Gastrocnemius medialis (tissue), 4 donors: ENCODE data around the gene CAMTA1. TPM values are rescaled to one million over a fixed set of nuclear protein-coding genes. Genes with fewer than 3 reads are reported as not detected.

Experiments
- ATAC-seq, 2 donors: fragments of 150-250 bp; one replicate each; pipeline ENCODE4 v1.9.1; 2016
- DNase-seq, 2 donors: peaks; one replicate each; pipeline ENCODE4 v3.0.0-alpha.2; 2019
- H3K27ac ChIP-seq, 4 donors: fragments of 200-600 bp; sonication (generic); 1 replicate in 1 of 4; 2 replicates in 3 of 4; pipeline ENCODE4 v1.5.1; 2016 to 2018; ENCODE audit warnings: mild to moderate bottlenecking in 2 of 4, moderate library complexity in 1 of 4
- H3K27me3 ChIP-seq, 3 donors: fragments of 200-600 bp; sonication (generic) in 2 of 3; 1 replicate in 1 of 3; 2 replicates in 2 of 3; pipeline versions ENCODE4 v1.5.1 to v1.6.0; 2016 to 2019; ENCODE audit warnings: mild to moderate bottlenecking in 1 of 3, moderate library complexity in 1 of 3
- H3K36me3 ChIP-seq, 2 donors: fragments of 200-600 bp; sonication (generic) in 1 of 2; one replicate each; pipeline ENCODE4 v1.5.1; 2017 to 2018
- H3K4me1 ChIP-seq, 2 donors: fragments of 200-600 bp; sonication (generic) in 1 of 2; one replicate each; pipeline ENCODE4 v1.5.1; 2016 to 2017; ENCODE audit warnings: mild to moderate bottlenecking in 2 of 2
- H3K4me3 ChIP-seq, 4 donors: fragments of 200-600 bp; sonication (generic) in 3 of 4; 1 replicate in 1 of 4; 2 replicates in 3 of 4; pipeline ENCODE4 v1.5.1; 2016 to 2019; ENCODE audit warnings: mild to moderate bottlenecking in 2 of 4
- H3K9me3 ChIP-seq, 3 donors: fragments of 200-600 bp; sonication (generic) in 2 of 3; 1 replicate in 1 of 3; 2 replicates in 2 of 3; pipeline ENCODE4 v1.5.1; 2016 to 2019
- CTCF ChIP-seq, 5 experiments: fragments of 450-650 bp in 3 of 5; fragments of 200-600 bp in 2 of 5; sonication (generic) in 2 of 5; IDR thresholded peaks in 4 of 5; conservative IDR thresholded peaks in 1 of 5; 1 replicate in 4 of 5; 2 replicates in 1 of 5; pipeline ENCODE4 v1.5.1; 2016 to 2019; ENCODE audit warnings: antibody characterized with exemption in 5 of 5, mild to moderate bottlenecking in 3 of 5, moderate library complexity in 3 of 5
- POLR2A ChIP-seq, 2 donors: fragments of 450-650 bp; IDR thresholded peaks; one replicate each; pipeline ENCODE4 v1.6.1; 2017; ENCODE audit warnings: antibody characterized with exemption in 2 of 2, mild to moderate bottlenecking in 2 of 2, moderate library complexity in 2 of 2
- in situ Hi-C, 4 donors: fragments of 200-750 bp; cut with MboI; loops; one replicate each; pipeline versions ENCODE4 v1.15.0 to v1.8.0; 2017; ENCODE audit warnings: low sequenced_read_pairs in 4 of 4
- intact Hi-C: fragments of 100-400 bp; cut with DNase I; formaldehyde crosslinking; loops from one replicate; pipeline ENCODE4 v1.15.1; 2023; ENCODE audit warnings: low total_unique reads
- total RNA-seq, 4 donors: library from RNA; depleted of rRNA; stranded (reverse); fragments of >200 nt; gene quantifications; one replicate each; pipeline versions ENCODE4 v1.1.0 to v1.2.3, GENCODE V29; 2016

The CAMTA1 gene
- total RNA-seq, 4 donors from 2014 or later: 60.5 to 113 (median 70.4) TPM

GRCh38 chr1:6969106-6969505 is 183.9 kb downstream of the CAMTA1 start:
- intact Hi-C loops: no loop called here

GRCh38 chr1:6969762-6970161 is 184.5 kb downstream of the CAMTA1 start:
- ATAC-seq (no peak), DNase-seq (no peak)
- Histone ChIP-seq H3K9me3 (no peaks in the 10 kb centered on the region), H3K4me3 (no peak overlapping the region), H3K4me1 (peaks cover 11 to 22% of the 10 kb centered on the region in 2 donors), H3K36me3 (no peaks in the 10 kb centered on the region), H3K27ac (no peak overlapping the region), H3K27me3 (no peaks in the 10 kb centered on the region)
- in situ Hi-C loops (no loop called here), intact Hi-C loops (no loop called here)
- TF ChIP-seq POLR2A (IDR thresholded peaks at IDR 0.05): no peak

More at GRCh38 chr1:6969106-6969505, 183.9 kb downstream of the CAMTA1 start:
- H3K36me3 ChIP-seq: no peaks in the 10 kb centered on the region
- no peak overlapping the region for H3K27ac ChIP-seq
- no peak for DNase-seq
- ATAC-seq: no peak
- no peaks in the 10 kb centered on the region for H3K27me3 ChIP-seq
- no peak overlapping the region for H3K4me3 ChIP-seq
- TF ChIP-seq CTCF (IDR thresholded peaks at IDR 0.05 in 4 of 5, conservative IDR thresholded peaks at IDR 0.05 in 1 of 5) (no peak), POLR2A (IDR thresholded peaks at IDR 0.05) (no peak)
- H3K9me3 ChIP-seq: no peaks in the 10 kb centered on the region
- peaks cover 12 to 22% of the 10 kb centered on the region in 2 donors for H3K4me1 ChIP-seq
- in situ Hi-C loops: no loop called here

GRCh38 chr1:6970221-6970620 is 185.0 kb downstream of the CAMTA1 start:
- intact Hi-C loops (no loop called here), in situ Hi-C loops (no loop called here)
- Histone ChIP-seq H3K27ac (peak overlapping the region in 1 of 4 donors; percentile 83), H3K9me3 (no peaks in the 10 kb centered on the region), H3K36me3 (no peaks in the 10 kb centered on the region), H3K27me3 (no peaks in the 10 kb centered on the region), H3K4me1 (peaks cover 6 to 22% of the 10 kb centered on the region in 2 donors), H3K4me3 (no peak overlapping the region)
- DNase-seq: no peak
- no peak for TF ChIP-seq POLR2A (IDR thresholded peaks at IDR 0.05)
- TF ChIP-seq CTCF (IDR thresholded peaks at IDR 0.05 in 4 of 5, conservative IDR thresholded peaks at IDR 0.05 in 1 of 5): no peak
- ATAC-seq: no peak

GRCh38 chr1:6971048-6971447 is 185.8 kb downstream of the CAMTA1 start:
- intact Hi-C loops: no loop called here
- in situ Hi-C loops: no loop called here
- H3K4me1 ChIP-seq: peaks cover 0 to 22% of the 10 kb centered on the region in 2 donors
- DNase-seq (no peak), ATAC-seq (peak; percentile 51 to 87)
- peak overlapping the region in 3 of 4 donors; percentile 21 to 83 (median 48) for H3K27ac ChIP-seq
- H3K4me3 ChIP-seq: no peak overlapping the region
- TF ChIP-seq CTCF (IDR thresholded peaks at IDR 0.05 in 4 of 5, conservative IDR thresholded peaks at IDR 0.05 in 1 of 5): no peak
- no peak for TF ChIP-seq POLR2A (IDR thresholded peaks at IDR 0.05)
- H3K36me3 ChIP-seq: no peaks in the 10 kb centered on the region
- no peaks in the 10 kb centered on the region for H3K9me3 ChIP-seq
- no peaks in the 10 kb centered on the region for H3K27me3 ChIP-seq

GRCh38 chr1:6971699-6972098 is 186.4 kb downstream of the CAMTA1 start:
- intact Hi-C loops (no loop called here), in situ Hi-C loops (no loop called here)
- H3K4me1 ChIP-seq: peaks cover 0 to 19% of the 10 kb centered on the region in 2 donors
- peak overlapping the region in 3 of 4 donors; percentile 21 to 83 (median 48) for H3K27ac ChIP-seq
- H3K4me3 ChIP-seq: no peak overlapping the region
- H3K27me3 ChIP-seq: no peaks in the 10 kb centered on the region
- TF ChIP-seq CTCF (IDR thresholded peaks at IDR 0.05 in 4 of 5, conservative IDR thresholded peaks at IDR 0.05 in 1 of 5): no peak
- TF ChIP-seq POLR2A (IDR thresholded peaks at IDR 0.05): no peak
- H3K36me3 ChIP-seq: no peaks in the 10 kb centered on the region
- no peak for DNase-seq
- ATAC-seq: peak in 1 of 2 donors; percentile 8
- H3K9me3 ChIP-seq: no peaks in the 10 kb centered on the region
